CD14-positive monocyte (primary cell): ENCODE results near the gene CREG2. TPM values are rescaled to one million over a fixed set of nuclear protein-coding genes. Genes with fewer than 3 reads are reported as not detected.

ENCODE experiments used
- DNase-seq, 3 donors: peaks; one replicate each; pipeline ENCODE4 v3.0.0-alpha.2; 2011 to 2022
- H2AFZ ChIP-seq: 2 replicates; pipeline ENCODE4 v1.6.0; 2012; ENCODE audit warnings: mild to moderate bottlenecking, low read depth, low read length, inconsistent platforms; ENCODE audit not compliant: insufficient read depth, poor library complexity, severe bottlenecking
- H3K27ac ChIP-seq, 2 donors: 1 replicate in 1 of 2; 2 replicates in 1 of 2; pipeline ENCODE4 v1.5.1; 2012 to 2013; ENCODE audit warnings: low read length in 2 of 2, control low read depth in 1 of 2, inconsistent platforms in 1 of 2, low read depth in 1 of 2, mild to moderate bottlenecking in 1 of 2
- H3K27me3 ChIP-seq, 2 donors: one replicate each; pipeline versions ENCODE4 v1.6.0 to v1.6.1; 2011 to 2013; ENCODE audit warnings: low read length in 2 of 2; ENCODE audit not compliant: control insufficient read depth in 2 of 2, insufficient read depth in 2 of 2
- H3K36me3 ChIP-seq, 2 donors: replicated peaks in 1 of 2; 1 replicate in 1 of 2; 2 replicates in 1 of 2; pipeline versions ENCODE4 v1.5.1 to v1.6.1; 2012 to 2013; ENCODE audit warnings: low read length in 2 of 2, control low read depth in 1 of 2, inconsistent platforms in 1 of 2, mild to moderate bottlenecking in 1 of 2; ENCODE audit not compliant: insufficient read depth in 2 of 2, control insufficient read depth in 1 of 2
- H3K4me1 ChIP-seq, 2 donors: 1 replicate in 1 of 2; 2 replicates in 1 of 2; pipeline versions ENCODE4 v1.5.1 to v1.6.1; 2012 to 2013; ENCODE audit warnings: low read length in 2 of 2, control low read depth in 1 of 2, inconsistent platforms in 1 of 2, mild to moderate bottlenecking in 1 of 2, moderate library complexity in 1 of 2; ENCODE audit not compliant: insufficient read depth in 2 of 2, control insufficient read depth in 1 of 2
- H3K4me2 ChIP-seq: replicated peaks from 2 replicates; pipeline ENCODE3; 2012; ENCODE audit warnings: low read length, moderate library complexity, mild to moderate bottlenecking; ENCODE audit not compliant: poor library complexity, severe bottlenecking; ENCODE audit errors: extremely low read depth
- H3K4me3 ChIP-seq, 3 experiments: fragments of 200-600 bp in 1 of 3; sonication (generic) in 1 of 3; replicated peaks in 1 of 3; 1 replicate in 2 of 3; 2 replicates in 1 of 3; pipeline ENCODE4 v1.5.1; 2011 to 2013; ENCODE audit warnings: low read length in 3 of 3, mild to moderate bottlenecking in 3 of 3, control low read depth in 2 of 3, low read depth in 2 of 3, inconsistent platforms in 1 of 3, moderate library complexity in 1 of 3
- H3K79me2 ChIP-seq: 2 replicates; pipeline ENCODE4 v1.6.0; 2012; ENCODE audit warnings: mild to moderate bottlenecking, control low read depth, inconsistent platforms, low read length, moderate library complexity; ENCODE audit not compliant: insufficient read depth
- H3K9ac ChIP-seq: 2 replicates; pipeline ENCODE4 v1.6.0; 2017; ENCODE audit warnings: low read length, mild to moderate bottlenecking; ENCODE audit not compliant: insufficient read depth, poor library complexity, severe bottlenecking
- H3K9me3 ChIP-seq, 2 donors: replicated peaks in 1 of 2; 1 replicate in 1 of 2; 2 replicates in 1 of 2; pipeline versions ENCODE4 v1.5.1 to v1.6.1; 2012 to 2013; ENCODE audit warnings: low read length in 2 of 2, control low read depth in 1 of 2; ENCODE audit not compliant: control insufficient read depth in 1 of 2, insufficient read depth in 1 of 2
- H4K20me1 ChIP-seq: 2 replicates; pipeline ENCODE4 v1.6.0; 2012; ENCODE audit warnings: mild to moderate bottlenecking, low read length, control low read depth, moderate library complexity; ENCODE audit not compliant: insufficient read depth
- H3K27ac Mint-ChIP-seq, 7 donors: one replicate each; pipeline ENCODE4 v1.8.0; 2020; ENCODE audit warnings: mild to moderate bottlenecking in 7 of 7, mixed read lengths in 7 of 7, moderate library complexity in 6 of 7, inconsistent platforms in 2 of 7
- H3K27me3 Mint-ChIP-seq, 3 donors: one replicate each; pipeline ENCODE4 v1.8.0; 2021 to 2022; ENCODE audit warnings: low read depth in 3 of 3, mild to moderate bottlenecking in 3 of 3, mixed read lengths in 3 of 3, moderate library complexity in 3 of 3, inconsistent platforms in 1 of 3
- H3K36me3 Mint-ChIP-seq, 2 donors: one replicate each; pipeline ENCODE4 v1.8.0; 2020; ENCODE audit warnings: mixed read lengths in 2 of 2, inconsistent platforms in 1 of 2, mild to moderate bottlenecking in 1 of 2
- H3K4me1 Mint-ChIP-seq: one replicate; pipeline ENCODE4 v1.8.0; 2020; ENCODE audit warnings: mild to moderate bottlenecking, mixed read lengths
- H3K4me3 Mint-ChIP-seq, 2 donors: one replicate each; pipeline ENCODE4 v1.8.0; 2020; ENCODE audit warnings: mild to moderate bottlenecking in 2 of 2, mixed read lengths in 2 of 2, moderate library complexity in 1 of 2
- H3K9me3 Mint-ChIP-seq, 7 donors: one replicate each; pipeline ENCODE4 v1.8.0; 2020 to 2022; ENCODE audit warnings: mixed read lengths in 7 of 7, mild to moderate bottlenecking in 6 of 7, moderate library complexity in 6 of 7, inconsistent platforms in 2 of 7
- CTCF ChIP-seq: fragments of 200-600 bp; IDR thresholded peaks from one replicate; pipeline ENCODE4 v1.8.0; 2022; ENCODE audit warnings: antibody characterized with exemption, mild to moderate bottlenecking
- whole genome bisulfite sequencing: methylation state at CpG from one replicate; pipeline ENCODE4 v1.1.5; 2013; ENCODE audit warnings: missing lambda C conversion rate; ENCODE audit not compliant: insufficient coverage; 5-methylcytosine and 5-hydroxymethylcytosine counted together
- intact Hi-C, 2 donors: fragments of 100-400 bp; cut with micrococcal nuclease; formaldehyde crosslinking; loops; one replicate each; pipeline versions ENCODE4 v1.15.0 to v1.15.1; 2023
- polyA plus RNA-seq, 3 donors: library from polyadenylated mRNA; depleted of rRNA in 1 of 3; unstranded in 2 of 3; stranded (reverse) in 1 of 3; fragments of 300-500 nt in 2 of 3; fragments of >200 nt in 1 of 3; fragmentation: Illumina TruSeq in 2 of 3; gene quantifications; 1 replicate in 2 of 3; 2 replicates in 1 of 3; pipeline ENCODE4 v1.2.3, GENCODE V29; 2012 to 2021

CREG2 gene
- polyA plus RNA-seq, 3 donors = not detected

- TF ChIP-seq CTCF = no peak
- Mint-ChIP-seq H3K4me1 (peaks cover 23% of the 10 kb centered on the region), H3K27me3 (peaks cover 0 to 3% (median 3%) of the 10 kb centered on the region in 3 donors), H3K36me3 (peaks cover 2 to 6% of the 10 kb centered on the region in 2 donors), H3K9me3 (peaks cover 0 to 2% (median under 1%) of the 10 kb centered on the region in 7 donors), H3K27ac (no peak overlapping the region), H3K4me3 (no peak overlapping the region)
- H3K27me3 ChIP-seq = no peaks in the 10 kb centered on the region
- H3K4me1 ChIP-seq = peaks cover 19 to 21% of the 10 kb centered on the region in 2 donors
- no peak for DNase-seq
- H3K79me2 ChIP-seq = no peaks in the 10 kb centered on the region
- no peak overlapping the region for H3K27ac ChIP-seq
- H3K4me3 ChIP-seq = no peak overlapping the region
- no peak overlapping the region for H2AFZ ChIP-seq
- H3K9ac ChIP-seq = no peak overlapping the region
- 98% methylated on average over 4 of the region's 5 CpGs for WGBS
- intact Hi-C loops = loop anchor here in 1 of 2 donors (10.0 kb wide), 1 partner anchor 65 kb away; no protein-coding TSS in a partner anchor
- H3K36me3 ChIP-seq = no peaks in the 10 kb centered on the region
- peaks cover 0 to under 1% of the 10 kb centered on the region in 2 donors for H3K9me3 ChIP-seq
- no peak overlapping the region for H3K4me2 ChIP-seq
- no peaks in the 10 kb centered on the region for H4K20me1 ChIP-seq
These were observed 22.4 kb upstream of the CREG2 start for GRCh38 chr2:101409699-101410098.

- peaks cover 25% of the 10 kb centered on the region for H3K4me1 Mint-ChIP-seq
- H3K79me2 ChIP-seq = no peaks in the 10 kb centered on the region
- H3K36me3 Mint-ChIP-seq = peaks cover 2 to 3% of the 10 kb centered on the region in 2 donors
- peaks cover 23 to 25% of the 10 kb centered on the region in 2 donors for H3K4me1 ChIP-seq
- no peak overlapping the region for H3K27ac ChIP-seq
- DNase-seq = no peak
- intact Hi-C loops = loop anchor here in 1 of 2 donors (10.0 kb wide), 1 partner anchor 64 kb away; no protein-coding TSS in a partner anchor
- no peak overlapping the region for H3K4me2 ChIP-seq
- no peak overlapping the region for H3K4me3 ChIP-seq
- H4K20me1 ChIP-seq = no peaks in the 10 kb centered on the region
- no peak for TF ChIP-seq CTCF
- H3K27me3 ChIP-seq = no peaks in the 10 kb centered on the region
- H3K9me3 Mint-ChIP-seq = peaks cover 0 to 2% (median 0%) of the 10 kb centered on the region in 7 donors
- no peaks in the 10 kb centered on the region for H3K9me3 ChIP-seq
- no peak overlapping the region for H3K9ac ChIP-seq
- peaks cover 0 to 5% (median 5%) of the 10 kb centered on the region in 3 donors for H3K27me3 Mint-ChIP-seq
- H3K36me3 ChIP-seq = no peaks in the 10 kb centered on the region
- H3K27ac Mint-ChIP-seq = no peak overlapping the region
- H3K4me3 Mint-ChIP-seq = no peak overlapping the region
- no peak overlapping the region for H2AFZ ChIP-seq
- 88% methylated on average over 5 of the region's 6 CpGs for WGBS
These were observed 21.6 kb upstream of the CREG2 start for GRCh38 chr2:101408925-101409324.
